H1 (cell line): ENCODE data around the gene EGLN2. TPM values are rescaled to one million over a fixed set of nuclear protein-coding genes. Genes with fewer than 3 reads are reported as not detected.
A peak's percentile ranks its signal among the peaks of the same experiment; 100 is the strongest.

Source experiments
- BCL11A ChIP-seq, 2 experiments: IDR thresholded peaks; one replicate each; pipeline ENCODE4 v1.6.1; 2011; ENCODE audit warnings: low read depth in 2 of 2, low read length in 2 of 2, mild to moderate bottlenecking in 2 of 2
- SAP30 ChIP-seq: fragments of 300-600 bp; sonication (generic); IDR thresholded peaks from 2 replicates; pipeline ENCODE4 v1.7.1; 2012; ENCODE audit warnings: low read length, moderate library complexity, mild to moderate bottlenecking, inconsistent platforms; ENCODE audit not compliant: insufficient read depth, insufficient replicate concordance
- polyA plus RNA-seq, 7 experiments: library from polyadenylated mRNA; depleted of rRNA in 3 of 7; stranded (reverse) in 5 of 7; unstranded in 2 of 7; fragments of >200 nt in 5 of 7; fragments of 200-250 nt in 2 of 7; gene quantifications; 1 replicate in 5 of 7; 2 replicates in 1 of 7; 4 replicates in 1 of 7; pipeline versions ENCODE4 v1.2.1 to v1.2.3, GENCODE V29; 2011 to 2013; ENCODE audit warnings: missing spikeins in 2 of 7, mixed read lengths in 2 of 7
- total RNA-seq: library from RNA; stranded (reverse); fragmentation: NEBNext Ultra II Directional; extraction: Animal tissue kit (Norgen Biotek cat#: 25700); gene quantifications from 2 replicates; pipeline ENCODE4 v1.2.1, GENCODE V29; 2021

The EGLN2 gene
- total and polyA plus RNA-seq, 2 of the 8 experiments (the other 6 are each of a cell fraction or from before 2014, with no cell fraction given): 86.9 to 103 TPM

DNA sequence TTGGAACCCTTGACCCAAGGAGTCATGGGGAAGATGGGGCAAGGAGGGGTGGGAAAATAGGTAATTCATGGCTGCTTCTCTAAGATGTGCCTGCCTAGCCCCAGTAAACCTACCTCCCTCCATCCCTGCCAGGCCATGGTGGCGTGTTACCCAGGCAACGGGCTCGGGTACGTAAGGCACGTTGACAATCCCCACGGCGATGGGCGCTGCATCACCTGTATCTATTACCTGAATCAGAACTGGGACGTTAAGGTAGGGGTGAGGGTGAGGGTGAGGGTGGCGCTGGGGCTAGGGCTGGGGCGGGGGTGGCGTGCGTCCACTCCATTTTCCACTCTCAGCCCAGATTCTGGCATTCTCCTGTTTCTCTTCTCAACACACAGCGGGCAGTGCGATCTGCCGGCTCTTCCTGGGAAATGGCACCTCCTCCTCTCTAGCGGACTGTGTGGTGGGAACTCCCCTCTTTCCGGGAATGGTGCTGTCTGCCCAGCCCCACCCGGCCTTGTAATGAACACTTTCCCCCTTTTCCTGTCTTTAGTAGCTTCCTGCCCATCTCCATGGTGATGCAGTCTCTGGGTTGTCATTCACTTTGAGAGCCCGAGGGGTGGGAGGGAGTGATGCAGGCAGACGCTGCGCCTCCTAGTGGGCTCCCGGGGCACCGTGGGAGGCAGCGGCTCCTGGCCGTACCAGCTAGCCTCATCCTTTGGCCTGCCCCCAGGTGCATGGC is 7.6 kb downstream of the EGLN2 start (continued):
- TF ChIP-seq SAP30 (peak; percentile 68), BCL11A (IDR thresholded peaks at IDR 0.05; ENCODE audit: low read depth in 2 of 2, low read length in 2 of 2) (no peak)
